Astrocyte (in vitro differentiated cells and primary cell): Measurements from ENCODE around the gene OR1I1. TPM values are rescaled to one million over a fixed set of nuclear protein-coding genes. Genes with fewer than 3 reads are reported as not detected.

Experiments used
- DNase-seq: peaks from one replicate; pipeline ENCODE4 v3.0.0-alpha.2; 2010; ENCODE audit warnings: low read depth
- FAIRE-seq: peaks from 2 replicates; lab custom pipeline; 2011; peaks lifted over from hg19 to GRCh38; lab: Jason Lieb, UNC
- H2AFZ ChIP-seq: 2 replicates; pipeline ENCODE4 v1.6.0; 2012; ENCODE audit warnings: low read depth, low read length, inconsistent platforms
- H3K27ac ChIP-seq: 2 replicates; pipeline ENCODE4 v1.5.1; 2011; ENCODE audit warnings: low read depth, low read length, inconsistent platforms
- H3K27me3 ChIP-seq: 2 replicates; pipeline ENCODE4 v1.6.0; 2011; ENCODE audit warnings: low read length, inconsistent platforms; ENCODE audit not compliant: insufficient read depth
- H3K36me3 ChIP-seq: 2 replicates; pipeline ENCODE4 v1.5.1; 2011; ENCODE audit warnings: low read length, inconsistent platforms; ENCODE audit not compliant: insufficient read depth
- H3K4me1 ChIP-seq: 2 replicates; pipeline ENCODE4 v1.5.1; 2011; ENCODE audit warnings: low read length, inconsistent platforms; ENCODE audit not compliant: insufficient read depth
- H3K4me2 ChIP-seq: 2 replicates; pipeline ENCODE4 v1.6.0; 2012; ENCODE audit warnings: low read length, inconsistent platforms
- H3K4me3 ChIP-seq: 2 replicates; pipeline ENCODE4 v1.5.1; 2011; ENCODE audit warnings: low read depth, mild to moderate bottlenecking, low read length, inconsistent platforms; ENCODE audit not compliant: insufficient read depth
- H3K79me2 ChIP-seq: 2 replicates; pipeline ENCODE4 v1.6.0; 2012; ENCODE audit warnings: mild to moderate bottlenecking, low read length, inconsistent platforms; ENCODE audit not compliant: insufficient read depth
- H3K9ac ChIP-seq: 2 replicates; pipeline ENCODE4 v1.6.0; 2012; ENCODE audit warnings: mild to moderate bottlenecking, low read length, inconsistent platforms
- H3K9me3 ChIP-seq: 2 replicates; pipeline ENCODE4 v1.5.1; 2012; ENCODE audit warnings: low read depth, mild to moderate bottlenecking, low read length, inconsistent platforms; ENCODE audit not compliant: insufficient read depth
- H4K20me1 ChIP-seq: 2 replicates; pipeline ENCODE4 v1.6.0; 2012; ENCODE audit warnings: low read length, inconsistent platforms; ENCODE audit not compliant: insufficient read depth
- H3K27ac Mint-ChIP-seq: one replicate; pipeline ENCODE4 v1.8.0; 2021; ENCODE audit warnings: mild to moderate bottlenecking, mixed read lengths; ENCODE audit not compliant: unreplicated experiment
- H3K27me3 Mint-ChIP-seq: one replicate; pipeline ENCODE4 v1.8.0; 2021; ENCODE audit warnings: low read depth, mixed read lengths; ENCODE audit not compliant: unreplicated experiment
- H3K36me3 Mint-ChIP-seq: one replicate; pipeline ENCODE4 v1.8.0; 2021; ENCODE audit warnings: low read depth, mixed read lengths; ENCODE audit not compliant: unreplicated experiment
- H3K4me1 Mint-ChIP-seq: one replicate; pipeline ENCODE4 v1.8.0; 2021; ENCODE audit warnings: low read depth, mixed read lengths; ENCODE audit not compliant: unreplicated experiment
- H3K4me3 Mint-ChIP-seq: one replicate; pipeline ENCODE4 v1.8.0; 2021; ENCODE audit warnings: mild to moderate bottlenecking, moderate library complexity, mixed read lengths; ENCODE audit not compliant: unreplicated experiment
- H3K9me3 Mint-ChIP-seq: one replicate; pipeline ENCODE4 v1.8.0; 2021; ENCODE audit warnings: mild to moderate bottlenecking, mixed read lengths; ENCODE audit not compliant: unreplicated experiment
- CTCF ChIP-seq: IDR thresholded peaks from 2 replicates; pipeline ENCODE4 v1.5.1; 2011; ENCODE audit warnings: low read depth, mild to moderate bottlenecking, inconsistent platforms, low read length, moderate library complexity; ENCODE audit not compliant: insufficient read depth
- EZH2 ChIP-seq: IDR thresholded peaks from 2 replicates; pipeline ENCODE4 v1.6.1; 2012; ENCODE audit warnings: mild to moderate bottlenecking, low read length, inconsistent platforms; ENCODE audit not compliant: insufficient read depth
- total RNA-seq: library from RNA; stranded (reverse); gene quantifications from 2 replicates; pipeline ENCODE4 v1.2.1, GENCODE V29; 2021

Gene OR1I1
- total RNA-seq, 1 donor from 2014 or later: not detected

- Histone ChIP-seq H3K27me3 (peaks cover 14% of the 10 kb centered on the region), H2AFZ (no peak overlapping the region), H3K36me3 (no peaks in the 10 kb centered on the region), H3K4me1 (no peaks in the 10 kb centered on the region), H3K4me3 (no peak overlapping the region), H4K20me1 (no peaks in the 10 kb centered on the region), H3K4me2 (no peak overlapping the region), H3K27ac (no peak overlapping the region), H3K9ac (no peak overlapping the region), H3K9me3 (no peaks in the 10 kb centered on the region), H3K79me2 (no peaks in the 10 kb centered on the region)
- DNase-seq: no peak
- no peak for FAIRE-seq
- Mint-ChIP-seq H3K36me3 (no peaks in the 10 kb centered on the region), H3K27ac (no peak overlapping the region), H3K4me1 (no peaks in the 10 kb centered on the region), H3K27me3 (peaks cover 51% of the 10 kb centered on the region), H3K4me3 (no peak overlapping the region), H3K9me3 (no peaks in the 10 kb centered on the region)
- TF ChIP-seq EZH2 (no peak), CTCF (no peak)
These were observed 5.2 kb downstream of the OR1I1 start for GRCh38 chr19:15087182-15087581.

DNA sequence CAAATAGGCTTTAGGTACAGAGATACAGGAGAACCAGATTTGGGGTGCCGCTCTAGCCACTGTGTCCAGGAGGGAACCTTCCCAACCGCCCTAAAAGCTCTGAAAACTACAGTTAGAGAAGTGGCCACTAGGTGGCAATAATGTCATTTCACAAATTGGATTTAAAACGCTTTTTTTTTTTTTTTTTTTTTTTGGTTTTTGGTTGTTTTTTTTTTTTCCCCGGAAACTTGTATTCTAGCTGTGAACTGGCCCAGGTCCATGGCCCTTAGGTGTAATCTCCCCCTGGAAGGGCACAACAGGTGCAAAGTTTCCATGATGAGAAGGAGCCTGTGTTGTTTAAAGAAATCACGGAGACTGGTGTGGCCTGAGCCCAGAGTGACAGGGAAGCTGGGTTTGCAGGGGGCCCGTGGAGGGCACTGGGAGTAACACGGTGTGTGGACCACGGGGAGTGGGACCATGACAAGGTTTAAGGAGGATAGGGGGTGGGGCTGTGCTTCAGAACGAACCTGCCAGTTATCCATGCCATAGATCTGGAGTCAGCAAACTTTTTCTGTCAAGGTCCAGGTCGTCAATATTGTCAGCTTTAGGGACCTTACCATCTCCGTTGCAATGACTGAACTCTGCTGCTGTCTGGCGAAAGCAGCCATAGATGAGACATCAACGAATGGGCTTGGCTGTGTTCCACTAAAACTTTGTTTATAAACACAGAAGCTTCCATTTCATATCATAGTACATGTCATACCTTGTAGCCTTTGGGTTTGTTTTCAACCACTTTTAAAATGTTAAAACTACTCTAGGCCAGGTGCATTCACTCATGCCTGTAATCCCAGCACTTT is 10.1 kb downstream of the OR1I1 start:
- H3K9ac ChIP-seq: no peak overlapping the region
- H3K4me3 ChIP-seq: no peak overlapping the region
- peaks cover 9% of the 10 kb centered on the region for H3K27me3 ChIP-seq
- no peaks in the 10 kb centered on the region for H3K36me3 ChIP-seq
- H3K9me3 ChIP-seq: no peaks in the 10 kb centered on the region
- no peak overlapping the region for H2AFZ ChIP-seq
- H4K20me1 ChIP-seq: no peaks in the 10 kb centered on the region
- no peaks in the 10 kb centered on the region for H3K36me3 Mint-ChIP-seq
- TF ChIP-seq CTCF (peak; percentile 71), EZH2 (no peak)
- peak overlapping the region; percentile 47 for H3K4me2 ChIP-seq
- no peak for FAIRE-seq
- H3K79me2 ChIP-seq: no peaks in the 10 kb centered on the region
- H3K27ac ChIP-seq: no peak overlapping the region
- no peak overlapping the region for H3K27ac Mint-ChIP-seq
- no peaks in the 10 kb centered on the region for H3K9me3 Mint-ChIP-seq
- H3K4me1 ChIP-seq: no peaks in the 10 kb centered on the region
- peaks cover 32% of the 10 kb centered on the region for H3K27me3 Mint-ChIP-seq
- no peaks in the 10 kb centered on the region for H3K4me1 Mint-ChIP-seq
- peak; percentile 23 for DNase-seq
- no peak overlapping the region for H3K4me3 Mint-ChIP-seq

DNA sequence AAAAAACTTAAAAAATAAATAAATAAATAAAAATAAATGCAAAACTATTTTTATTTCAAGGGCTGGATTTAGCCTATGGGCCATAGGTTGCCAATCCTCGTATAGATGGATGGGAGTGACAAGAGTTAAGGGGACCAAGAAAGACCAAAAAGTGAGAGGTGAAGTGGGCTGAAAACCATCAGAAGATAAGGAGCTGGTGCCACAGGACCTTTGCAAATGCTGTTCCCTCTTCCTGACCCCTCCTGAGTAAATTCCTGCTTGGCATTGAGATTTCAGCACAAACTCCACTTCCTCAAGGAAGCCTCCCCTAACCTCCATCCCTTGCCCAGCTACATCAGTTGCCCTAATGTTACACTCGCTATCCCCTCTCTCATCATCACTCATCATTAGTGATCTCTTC is 11.0 kb downstream of the OR1I1 start:
- no peak overlapping the region for H3K4me3 Mint-ChIP-seq
- no peak for FAIRE-seq

More for the DNA sequence above, 11.0 kb downstream of the OR1I1 start:
- TF ChIP-seq EZH2 (no peak), CTCF (no peak)
- no peaks in the 10 kb centered on the region for H3K36me3 Mint-ChIP-seq
- Histone ChIP-seq H3K4me3 (no peak overlapping the region), H3K79me2 (no peaks in the 10 kb centered on the region), H3K4me2 (no peak overlapping the region), H3K27me3 (peaks cover 2% of the 10 kb centered on the region), H3K4me1 (no peaks in the 10 kb centered on the region), H3K9ac (no peak overlapping the region), H3K9me3 (no peaks in the 10 kb centered on the region), H4K20me1 (no peaks in the 10 kb centered on the region), H3K36me3 (no peaks in the 10 kb centered on the region), H2AFZ (no peak overlapping the region), H3K27ac (no peak overlapping the region)
- H3K9me3 Mint-ChIP-seq: no peaks in the 10 kb centered on the region
- peaks cover 23% of the 10 kb centered on the region for H3K27me3 Mint-ChIP-seq
- no peaks in the 10 kb centered on the region for H3K4me1 Mint-ChIP-seq
- H3K27ac Mint-ChIP-seq: no peak overlapping the region
- DNase-seq: no peak
